Fibroblast of skin of scalp (primary cell): Measurements from ENCODE around the gene PTPRG.
"Not testable (repeated sequence)": the region's sequence is repeated elsewhere in the genome, so short reads cannot be mapped to it uniquely, and the experiment has no call there.

Source experiments
- DNase-seq: peaks from one replicate; pipeline ENCODE4 v3.0.0-alpha.2; 2013

The PTPRG gene

GRCh38 chr3:62025913-62026312 is 464.5 kb downstream of the PTPRG start:
- DNase-seq, result no peak

DNA sequence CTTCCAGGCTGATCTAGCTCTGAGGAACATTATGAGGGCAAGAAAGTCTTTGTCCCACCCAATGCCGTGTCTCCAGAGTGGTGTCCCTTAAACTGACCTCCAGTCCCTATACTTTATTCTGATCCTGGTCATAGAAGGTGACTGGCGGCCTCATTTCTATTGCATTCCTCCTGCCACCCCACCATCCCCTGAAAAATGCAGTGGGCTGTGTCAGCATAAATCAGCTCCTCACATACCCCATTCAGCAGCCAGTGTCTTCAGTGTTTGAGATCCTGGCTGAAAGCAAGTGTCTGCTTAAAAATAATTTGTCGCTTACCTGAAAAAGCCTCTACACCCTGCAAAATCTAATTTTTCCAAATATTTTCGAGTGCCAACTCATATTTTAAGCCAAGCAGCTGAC is 465.9 kb downstream of the PTPRG start:
- DNase-seq, result no peak

DNA sequence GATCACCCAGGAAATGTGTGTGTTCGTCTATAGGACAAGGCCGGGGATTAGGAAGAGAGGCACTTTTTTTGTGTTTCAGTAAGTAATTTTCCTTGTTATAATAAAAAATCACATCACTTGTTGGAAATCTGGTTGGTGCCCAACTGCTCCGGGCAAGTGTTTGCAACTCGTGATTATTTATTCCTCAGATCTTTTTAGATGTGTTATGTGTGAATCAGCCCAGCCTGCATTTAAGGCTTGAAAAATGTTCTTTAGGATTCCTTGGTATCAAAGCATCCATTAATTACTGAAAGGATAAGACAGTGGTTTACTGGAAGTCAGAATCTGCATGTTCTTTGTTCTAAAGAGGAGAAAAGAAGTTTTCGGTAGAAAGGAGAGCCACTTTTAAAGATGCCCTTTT is 466.4 kb downstream of the PTPRG start:
- DNase-seq, result no peak

GRCh38 chr3:62028236-62028635 is 466.9 kb downstream of the PTPRG start:
- DNase-seq, result no peak

DNA sequence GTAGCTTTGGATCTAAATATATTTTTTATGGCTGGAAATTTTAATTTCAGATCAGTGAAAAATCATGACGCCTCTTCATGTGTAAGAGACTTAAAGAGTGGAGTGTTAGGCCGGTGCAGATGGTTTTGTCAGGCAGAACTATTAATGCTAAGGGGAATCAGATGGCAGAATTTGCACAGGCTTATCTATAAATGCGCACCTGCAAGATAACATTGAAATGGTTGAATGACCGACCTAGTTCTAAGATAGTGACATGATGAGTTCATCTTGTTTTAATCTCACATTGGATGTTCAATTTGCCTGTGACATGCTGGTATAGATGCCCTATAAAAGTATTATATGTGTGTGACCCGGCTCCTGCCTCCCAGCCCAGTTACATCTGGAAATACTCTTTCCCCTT is 471.4 kb downstream of the PTPRG start:
- no peak for DNase-seq

DNA sequence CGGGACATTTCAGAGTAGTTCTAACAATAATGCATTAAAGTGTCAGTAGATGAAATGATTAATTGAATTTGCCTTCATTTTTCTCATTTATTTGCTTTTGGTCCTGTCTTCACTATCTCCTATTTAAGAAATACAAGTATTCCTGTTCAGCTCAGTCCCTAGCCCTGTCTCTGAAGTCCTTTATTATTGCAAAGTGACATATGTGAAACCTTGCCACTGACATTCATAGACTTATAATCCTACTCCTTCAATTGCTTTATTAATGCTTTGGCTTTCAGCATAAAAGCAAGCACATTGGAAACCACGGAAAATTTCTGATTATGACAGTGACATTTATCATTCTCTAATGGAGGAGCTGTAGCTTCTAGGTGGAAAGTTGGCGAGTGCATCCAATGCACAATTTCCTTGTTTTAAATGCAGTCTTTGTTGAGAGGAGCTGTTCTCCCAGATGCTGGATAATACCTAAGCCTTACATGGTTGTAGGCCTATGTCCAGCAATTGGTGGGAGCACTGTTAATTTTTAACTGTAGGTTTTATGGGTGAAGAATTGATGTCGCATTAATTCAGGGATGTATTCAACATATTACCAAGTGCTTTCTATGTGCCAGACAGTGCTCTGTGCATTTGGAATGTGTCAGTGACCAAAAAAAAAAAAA is 474.2 kb downstream of the PTPRG start:
- DNase-seq, result no peak

GRCh38 chr3:62036726-62037125 is 475.4 kb downstream of the PTPRG start:
- no peak for DNase-seq

GRCh38 chr3:62038798-62039197 is 477.4 kb downstream of the PTPRG start:
- DNase-seq, result not testable (repeated sequence)

DNA sequence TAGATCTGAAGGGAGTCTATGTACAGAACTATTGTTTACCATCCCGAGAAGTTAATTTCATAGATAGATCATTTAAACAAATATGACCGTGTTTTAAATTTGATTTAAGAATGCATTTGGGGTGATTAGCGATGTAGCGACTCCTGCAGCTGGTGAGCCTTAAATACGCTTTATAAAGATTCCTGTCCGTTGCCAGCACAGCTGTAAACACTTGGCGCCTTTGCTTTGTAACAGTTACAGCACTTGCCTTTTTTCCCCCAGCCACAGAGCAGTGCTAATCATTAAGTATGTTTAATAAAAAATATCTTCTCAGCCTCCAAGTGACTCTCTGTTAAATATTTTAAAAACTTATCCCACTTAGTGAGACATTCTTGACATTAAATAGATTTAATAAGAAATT is 478.2 kb downstream of the PTPRG start:
- DNase-seq, result no peak

- DNase-seq, result no peak
Observed at GRCh38 chr3:62041681-62042080, 480.3 kb downstream of the PTPRG start.

- DNase-seq, result no peak
Observed at GRCh38 chr3:62044874-62045411, 483.6 kb downstream of the PTPRG start.

DNA sequence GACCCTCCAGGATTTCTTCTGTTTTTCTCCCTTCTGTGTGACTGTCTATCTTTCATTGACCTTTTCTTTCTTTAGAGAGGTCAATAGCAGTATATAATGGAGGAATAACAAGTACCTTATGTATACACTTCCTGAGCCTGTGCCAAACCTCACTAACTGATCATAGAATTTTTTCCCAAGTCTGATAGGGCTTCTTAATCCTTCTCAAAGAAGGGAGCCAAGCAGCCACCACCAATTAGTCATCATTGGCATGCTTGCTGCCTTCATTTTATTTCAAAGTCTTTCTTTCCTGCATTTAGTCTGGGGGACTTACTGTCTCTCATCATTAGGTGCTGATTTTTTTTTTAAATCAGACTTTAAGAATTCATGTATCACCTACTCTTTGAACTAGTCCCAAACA is 485.0 kb downstream of the PTPRG start:
- peak; percentile 38 for DNase-seq

DNA sequence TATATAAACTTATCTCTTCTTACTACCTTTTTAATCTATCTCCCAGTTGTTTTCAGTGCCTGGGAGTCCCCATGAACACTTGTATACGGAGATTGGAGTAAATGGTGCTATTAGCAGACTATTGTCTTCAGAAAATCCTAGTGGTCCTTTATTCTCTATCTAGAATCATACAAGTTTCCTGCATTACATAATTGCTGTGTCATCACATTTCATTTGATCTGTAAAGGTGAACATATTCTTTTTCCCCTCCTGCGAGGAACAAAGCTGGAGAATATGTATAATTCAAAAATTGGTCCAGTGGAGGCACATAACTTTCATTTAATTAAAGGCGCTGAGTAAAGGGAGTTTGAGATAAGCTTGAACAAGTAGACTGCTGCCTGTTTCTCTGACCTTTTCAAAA is 487.2 kb downstream of the PTPRG start:
- no peak for DNase-seq

GRCh38 chr3:62049033-62049432 is 487.7 kb downstream of the PTPRG start:
- DNase-seq, result no peak

DNA sequence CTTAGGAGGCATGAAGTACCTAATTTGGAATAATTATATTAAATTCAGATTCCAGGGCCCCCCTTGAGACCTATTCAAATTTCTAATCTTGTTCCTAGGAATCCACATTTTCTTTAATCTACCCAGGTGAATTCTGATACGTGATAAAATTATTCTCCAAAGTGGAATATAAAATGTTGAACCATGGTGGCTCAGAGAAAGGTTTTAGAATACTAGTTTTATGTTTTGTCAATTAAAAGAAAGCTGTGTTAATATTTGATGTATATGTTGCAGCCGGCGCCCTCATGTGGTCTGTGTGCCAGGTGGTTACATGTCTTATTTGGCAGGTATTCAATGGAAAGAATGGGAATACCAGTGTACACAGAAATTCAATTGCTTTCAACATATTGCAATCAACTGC is 490.1 kb downstream of the PTPRG start:
- peak; percentile 29 for DNase-seq

- DNase-seq, result no peak
Observed at GRCh38 chr3:62052331-62052730, 491.0 kb downstream of the PTPRG start.

DNA sequence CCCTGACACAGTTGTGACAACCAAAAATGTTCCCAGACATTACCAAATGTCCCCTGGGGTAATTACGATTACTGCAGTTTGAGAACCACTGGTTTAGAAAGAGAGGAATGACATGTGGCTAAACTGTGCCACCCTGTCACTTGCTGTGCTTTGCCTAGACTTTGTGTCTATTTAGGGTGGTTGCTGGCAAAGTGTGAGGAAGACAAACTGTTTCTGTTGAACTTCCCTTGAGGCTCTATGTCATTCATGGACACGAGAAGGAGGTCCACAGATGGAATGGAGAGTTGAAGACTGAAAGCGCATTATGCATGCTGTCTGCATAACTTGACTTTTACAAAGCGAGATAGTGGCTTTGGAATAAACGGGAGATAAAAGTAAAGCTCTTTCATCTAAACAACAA is 495.3 kb downstream of the PTPRG start:
- DNase-seq, result no peak

DNA sequence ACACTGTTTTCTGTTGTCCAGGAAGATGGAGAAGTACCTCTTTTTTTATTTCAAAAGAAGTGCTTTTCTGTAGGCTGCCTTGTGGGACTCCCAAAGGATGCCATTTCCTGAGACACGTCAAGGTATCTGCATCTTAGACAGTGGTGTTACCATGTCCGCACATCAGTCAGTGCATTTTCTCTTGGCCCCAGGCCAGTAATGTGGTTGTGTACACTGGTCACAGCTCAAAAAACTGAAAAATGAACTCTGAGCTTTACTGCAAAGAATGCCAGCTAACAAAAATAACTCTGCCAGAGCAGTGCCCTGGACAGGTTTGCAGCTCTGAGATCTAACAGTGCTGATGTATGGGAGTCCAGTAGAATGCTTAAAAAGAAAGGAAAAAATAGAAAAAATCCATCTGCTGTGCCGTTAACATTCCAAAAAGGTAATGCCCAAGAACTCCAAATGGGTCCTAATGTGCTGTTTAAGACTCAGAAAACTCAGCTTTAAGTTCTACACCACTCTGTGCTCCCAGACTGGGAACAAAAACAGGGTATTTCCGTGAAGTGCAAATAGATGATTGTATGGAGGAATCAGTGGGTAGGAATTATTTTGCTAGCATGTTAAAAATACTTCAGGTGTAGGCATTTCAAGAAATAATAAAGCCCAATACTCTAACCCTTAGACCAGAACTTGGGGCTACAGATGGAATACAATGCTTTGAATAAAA is 496.1 kb downstream of the PTPRG start:
- no peak for DNase-seq

GRCh38 chr3:62065985-62066693 is 504.8 kb downstream of the PTPRG start:
- peak; percentile 51 for DNase-seq

DNA sequence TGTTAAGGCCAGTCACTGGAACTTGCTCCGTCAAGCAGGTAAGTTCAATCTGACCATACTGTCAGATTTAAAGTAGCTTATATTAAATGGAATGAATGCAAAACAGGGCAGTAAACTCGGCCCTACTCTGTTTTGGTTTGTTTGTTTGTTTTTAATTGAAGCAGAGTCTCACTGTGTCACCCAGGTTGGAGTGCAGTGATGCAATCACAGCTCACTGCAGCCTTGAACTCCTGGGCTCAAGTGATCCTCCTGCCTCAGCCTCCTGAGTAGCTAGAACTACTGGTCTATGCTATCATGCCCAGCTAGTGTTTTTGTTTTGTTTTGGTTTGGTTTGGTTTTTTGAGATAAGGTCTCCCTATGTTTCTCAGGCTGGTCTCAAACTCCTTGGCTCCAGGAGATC is 507.0 kb downstream of the PTPRG start:
- DNase-seq, result no peak

GRCh38 chr3:62070891-62071290 is 509.5 kb downstream of the PTPRG start:
- no peak for DNase-seq

DNA sequence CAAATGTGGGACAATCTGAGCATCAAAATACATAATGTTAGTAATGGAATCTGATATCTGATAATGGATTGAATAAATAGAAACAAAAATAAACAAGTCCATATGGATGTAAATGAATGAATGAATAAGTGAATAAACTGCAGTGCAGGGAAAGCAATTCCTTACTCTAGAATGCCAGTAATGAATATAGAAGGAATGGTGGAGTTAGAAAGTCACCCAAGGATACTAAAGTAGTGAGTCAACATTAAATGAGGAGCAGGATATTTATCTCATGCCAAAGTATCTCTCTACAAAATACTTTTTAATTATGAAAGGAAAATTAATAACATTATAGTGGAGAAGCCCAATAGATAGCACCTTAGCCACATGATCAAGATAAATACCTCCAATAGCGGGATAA is 511.7 kb downstream of the PTPRG start:
- DNase-seq, result no peak

GRCh38 chr3:62084558-62084957 is 523.2 kb downstream of the PTPRG start:
- DNase-seq, result no peak
